Measurements from ENCODE around the gene ZNF234. TPM values are rescaled to one million over a fixed set of nuclear protein-coding genes. Genes with fewer than 3 reads are reported as not detected.

The ZNF234 gene
- total and polyA plus RNA-seq, 2 experiments from 2014 or later: 8.1 to 16.4 TPM

- TF ChIP-seq CTCF (IDR thresholded peaks at IDR 0.05; ENCODE audit: low read depth, low read length): no peak
- Histone ChIP-seq H3K4me3 (peak overlapping the region; percentile 86), H3K9me3 (ENCODE audit: low read depth) (no peaks in the 10 kb centered on the region), H3K4me1 (ENCODE audit: low read depth) (peaks cover 11% of the 10 kb centered on the region), H3K27ac (no peak overlapping the region), H3K36me3 (peaks cover 11% of the 10 kb centered on the region), H3K27me3 (no peaks in the 10 kb centered on the region)
- peak; percentile 5 to 43 for DNase-seq (ENCODE audit: low read depth in 1 of 2, low spot score in 1 of 2)
Observed at GRCh38 chr19:44142059-44142433, 692 bp downstream of the ZNF234 start.

- H3K9me3 ChIP-seq (ENCODE audit: low read depth): no peaks in the 10 kb centered on the region
- DNase-seq (ENCODE audit: low read depth in 1 of 2, low spot score in 1 of 2): no peak
- peaks cover 44% of the 10 kb centered on the region for H3K36me3 ChIP-seq
- no peaks in the 10 kb centered on the region for H3K27me3 ChIP-seq
- no peak overlapping the region for H3K27ac ChIP-seq
- no peaks in the 10 kb centered on the region for H3K4me1 ChIP-seq (ENCODE audit: low read depth)
- no peak overlapping the region for H3K4me3 ChIP-seq
- TF ChIP-seq CTCF (IDR thresholded peaks at IDR 0.05; ENCODE audit: low read depth, low read length): no peak
Observed at GRCh38 chr19:44149776-44150175, 8.4 kb downstream of the ZNF234 start.

- peaks cover 53% of the 10 kb centered on the region for H3K36me3 ChIP-seq
- peaks cover 5% of the 10 kb centered on the region for H3K9me3 ChIP-seq (ENCODE audit: low read depth)
Observed at GRCh38 chr19:44151491-44151890, 10.1 kb downstream of the ZNF234 start.

GRCh38 chr19:44156475-44156874 is 15.1 kb downstream of the ZNF234 start:
- Histone ChIP-seq H3K36me3 (peaks cover 40% of the 10 kb centered on the region), H3K9me3 (ENCODE audit: low read depth) (peaks cover 6% of the 10 kb centered on the region), H3K4me3 (no peak overlapping the region), H3K27me3 (no peaks in the 10 kb centered on the region), H3K27ac (no peak overlapping the region), H3K4me1 (ENCODE audit: low read depth) (no peaks in the 10 kb centered on the region)
- no peak for DNase-seq (ENCODE audit: low read depth in 1 of 2, low spot score in 1 of 2)
- no peak for TF ChIP-seq CTCF (IDR thresholded peaks at IDR 0.05; ENCODE audit: low read depth, low read length)

More at GRCh38 chr19:44151491-44151890, 10.1 kb downstream of the ZNF234 start:
- H3K4me3 ChIP-seq: no peak overlapping the region
- no peaks in the 10 kb centered on the region for H3K27me3 ChIP-seq
- H3K4me1 ChIP-seq (ENCODE audit: low read depth): no peaks in the 10 kb centered on the region
- no peak overlapping the region for H3K27ac ChIP-seq
- DNase-seq (ENCODE audit: low read depth in 1 of 2, low spot score in 1 of 2): no peak
- TF ChIP-seq CTCF (IDR thresholded peaks at IDR 0.05; ENCODE audit: low read depth, low read length): no peak

- no peaks in the 10 kb centered on the region for H3K9me3 ChIP-seq (ENCODE audit: low read depth)
Observed at GRCh38 chr19:44163789-44164188, 22.4 kb downstream of the ZNF234 start.

More at GRCh38 chr19:44163789-44164188, 22.4 kb downstream of the ZNF234 start:
- TF ChIP-seq CTCF (IDR thresholded peaks at IDR 0.05; ENCODE audit: low read depth, low read length): no peak
- no peak for DNase-seq (ENCODE audit: low read depth in 1 of 2, low spot score in 1 of 2)
- Histone ChIP-seq H3K27ac (no peak overlapping the region), H3K4me3 (no peak overlapping the region), H3K4me1 (ENCODE audit: low read depth) (no peaks in the 10 kb centered on the region), H3K36me3 (peaks cover 7% of the 10 kb centered on the region), H3K27me3 (no peaks in the 10 kb centered on the region)
